GM12878 (cell line): ENCODE results near the gene ABTB1. TPM values are rescaled to one million over a fixed set of nuclear protein-coding genes. Genes with fewer than 3 reads are reported as not detected.

Experiments
- ATAC-seq: fragments of 200-7000 bp; cut with Tn5 transposase; 3 replicates; pipeline ENCODE4 v1.9.1; 2020; ENCODE audit warnings: mild to moderate bottlenecking, moderate library complexity
- BruUV-seq: library from RNA; stranded (reverse); fragments of 400-500 nt; replicated peaks from 2 replicates; lab custom pipeline; 2021; lab: Mats Ljungman, UMichigan
- CTCF ChIA-PET: fragments of 300-600 bp; sonication (Branson Sonifier 250); formaldehyde crosslinking; extraction: SDS; loops from one replicate; lab custom pipeline; 2021; ENCODE audit warnings: inconsistent platforms; lab: Yijun Ruan, JAX
- POLR2A ChIA-PET: fragments of 350-600 bp; formaldehyde crosslinking; extraction: SDS; loops from one replicate; lab custom pipeline; 2021; ENCODE audit warnings: inconsistent platforms; lab: Charles Lee
- RAD21 ChIA-PET: fragments of 300-600 bp; sonication (Branson Sonifier 250); formaldehyde crosslinking; loops from one replicate; lab custom pipeline; 2023; ENCODE audit warnings: antibody characterized with exemption; ENCODE audit not compliant: unreplicated experiment; lab: Charles Lee
- SMC1A ChIA-PET: fragments of 300-600 bp; sonication (Branson Sonifier 250); formaldehyde crosslinking; loops from one replicate; lab custom pipeline; 2023; ENCODE audit not compliant: unreplicated experiment, uncharacterized antibody; lab: Charles Lee
- DNase-seq: peaks from one replicate; pipeline ENCODE4 v3.0.0-alpha.2; 2011; ENCODE audit warnings: low read depth, low spot score
- FAIRE-seq: peaks from 3 replicates; lab custom pipeline; 2011; peaks lifted over from hg19 to GRCh38; lab: Jason Lieb, UNC
- H2AFZ ChIP-seq: 2 replicates; pipeline ENCODE4 v1.6.0; 2011; ENCODE audit warnings: low read depth, low read length, control low read depth; ENCODE audit not compliant: control insufficient read depth
- H3K27ac ChIP-seq: 2 replicates; pipeline ENCODE4 v1.5.1; 2011; ENCODE audit warnings: control low read depth; ENCODE audit not compliant: control insufficient read depth, insufficient read depth
- H3K27me3 ChIP-seq, 2 experiments: replicated peaks in 1 of 2; 2 replicates each; pipeline versions ENCODE4 v1.6.0 to v1.6.1; 2011; ENCODE audit warnings: low read length in 1 of 2; ENCODE audit not compliant: control insufficient read depth in 2 of 2, insufficient read depth in 2 of 2
- H3K36me3 ChIP-seq, 2 experiments: 2 replicates each; pipeline ENCODE4 v1.5.1; 2011; ENCODE audit warnings: low read length in 1 of 2; ENCODE audit not compliant: control insufficient read depth in 2 of 2, insufficient read depth in 2 of 2
- H3K4me1 ChIP-seq: 2 replicates; pipeline ENCODE4 v1.6.1; 2011; ENCODE audit warnings: mild to moderate bottlenecking, low read length, moderate library complexity, mixed read lengths; ENCODE audit not compliant: control insufficient read depth, insufficient read depth
- H3K4me2 ChIP-seq: 2 replicates; pipeline ENCODE4 v1.6.0; 2011; ENCODE audit warnings: control low read depth; ENCODE audit not compliant: control insufficient read depth, insufficient read depth
- H3K4me3 ChIP-seq: fragments of 200-600 bp; sonication (generic); 2 replicates; pipeline ENCODE4 v1.5.1; 2016
- H3K79me2 ChIP-seq: 2 replicates; pipeline ENCODE4 v1.6.0; 2011; ENCODE audit warnings: low read length; ENCODE audit not compliant: control insufficient read depth, insufficient read depth
- H3K9ac ChIP-seq: 2 replicates; pipeline ENCODE4 v1.8.0; 2011; ENCODE audit warnings: low read length, control low read depth, mixed read lengths; ENCODE audit not compliant: control insufficient read depth, insufficient read depth
- H3K9me3 ChIP-seq: replicated peaks from 3 replicates; pipeline ENCODE4 v1.5.1; 2011; ENCODE audit warnings: mild to moderate bottlenecking, low read length; ENCODE audit not compliant: control insufficient read depth, insufficient read depth
- H4K20me1 ChIP-seq: 2 replicates; pipeline ENCODE4 v1.6.0; 2011; ENCODE audit not compliant: control insufficient read depth, insufficient read depth
- ETV6 ChIP-seq, 2 experiments: fragments of 450-650 bp in 1 of 2; IDR thresholded peaks in 1 of 2; conservative IDR thresholded peaks in 1 of 2; 2 replicates each; pipeline ENCODE4 v1.6.1; 2014; ENCODE audit warnings: antibody characterized with exemption in 1 of 2, borderline replicate concordance in 1 of 2, low read depth in 1 of 2, mild to moderate bottlenecking in 1 of 2, moderate library complexity in 1 of 2
- FOXK2 ChIP-seq: fragments of 450-650 bp; IDR thresholded peaks from 2 replicates; pipeline ENCODE4 v1.6.1; 2017; ENCODE audit warnings: mild to moderate bottlenecking, moderate library complexity
- HDAC6 ChIP-seq: fragments of 200-600 bp; sonication (generic); IDR thresholded peaks from one replicate; pipeline ENCODE4 v1.8.0; 2017; ENCODE audit warnings: antibody characterized with exemption; ENCODE audit not compliant: unreplicated experiment
- IRF4 ChIP-seq: IDR thresholded peaks from 2 replicates; pipeline ENCODE4 v1.6.1; 2011; ENCODE audit warnings: low read depth, low read length
- POU2F2 ChIP-seq: IDR thresholded peaks from 3 replicates; pipeline ENCODE4 v1.6.1; 2011; ENCODE audit warnings: low read depth, mild to moderate bottlenecking, low read length, borderline replicate concordance
- TCF7 ChIP-seq: IDR thresholded peaks from 2 replicates; pipeline ENCODE4 v1.6.1; 2014; ENCODE audit warnings: antibody characterized with exemption, borderline replicate concordance
- ZNF24 ChIP-seq: fragments of 450-650 bp; IDR thresholded peaks from 2 replicates; pipeline ENCODE4 v1.6.1; 2017; ENCODE audit warnings: antibody characterized with exemption, mild to moderate bottlenecking
- WGBS: methylation state at CpG from one replicate; pipeline ENCODE4 v1.1.6; 2016; ENCODE audit warnings: low lambda C conversion rate; ENCODE audit not compliant: insufficient replicate concordance, insufficient coverage; ENCODE audit errors: missing lambda C conversion rate; 5-methylcytosine and 5-hydroxymethylcytosine counted together
- in situ Hi-C: fragments of 300-500 bp; cut with MboI; formaldehyde crosslinking; loops from 9 replicates; pipeline ENCODE4 v1.14.3; 2018; ENCODE audit warnings: mixed read lengths
- intact Hi-C: fragments of 100-400 bp; cut with micrococcal nuclease; formaldehyde crosslinking; loops from one replicate; pipeline ENCODE4 v1.14.2; 2022; ENCODE audit not compliant: unreplicated experiment
- polyA plus RNA-seq, 11 experiments: library from polyadenylated mRNA; depleted of rRNA in 4 of 11; unstranded in 6 of 11; stranded (reverse) in 5 of 11; fragments of >200 nt; fragmentation: Nextera tagmentation in 4 of 11; fragmentation: Illumina TruSeq in 1 of 11; extraction: Ambion mirVana in 4 of 11; extraction: Trizol in 1 of 11; gene quantifications; 1 replicate in 1 of 11; 2 replicates in 10 of 11; pipeline versions ENCODE4 v1.2.1 to v1.2.3, GENCODE V29; 2011 to 2016; ENCODE audit warnings: inconsistent platforms in 2 of 11, missing spikeins in 2 of 11, low read depth in 1 of 11
- total RNA-seq, 4 experiments: library from RNA; depleted of rRNA in 3 of 4; stranded (reverse); fragments of >200 nt in 3 of 4; fragmentation: Illumina TruSeq in 1 of 4; extraction: Trizol in 1 of 4; gene quantifications; 2 replicates each; pipeline versions ENCODE4 v1.2.1 to v1.2.3, GENCODE V29; 2013 to 2021
- TF ChIP-seq, protein P1 (sequence below): fragments of 450-650 bp; IDR thresholded peaks from 2 replicates; pipeline ENCODE4 v1.6.1; 2016; ENCODE audit warnings: mild to moderate bottlenecking
- TF ChIP-seq, protein P2 (sequence below): IDR thresholded peaks from 2 replicates; pipeline ENCODE4 v1.6.1; 2011; ENCODE audit warnings: borderline replicate concordance, low read depth, mild to moderate bottlenecking, moderate library complexity, mixed read lengths, low read length; ENCODE audit not compliant: insufficient read depth; ENCODE audit errors: extremely low read length
- TF ChIP-seq, protein P3 (sequence below): fragments of 150-350 bp; IDR thresholded peaks from 2 replicates; pipeline ENCODE4 v1.6.1; 2016; ENCODE audit warnings: low read depth, low read length
- TF ChIP-seq, protein P4 (sequence below): fragments of 450-650 bp; formaldehyde crosslinking; IDR thresholded peaks from 2 replicates; pipeline ENCODE4 v1.4.0; 2022; ENCODE audit warnings: mild to moderate bottlenecking, moderate library complexity

Gene ABTB1
- total and polyA plus RNA-seq, 10 of the 15 experiments (the other 5 are each of a cell fraction or from before 2014, with no cell fraction given) = 0.11 to 10.2 (median 7.1) TPM

DNA sequence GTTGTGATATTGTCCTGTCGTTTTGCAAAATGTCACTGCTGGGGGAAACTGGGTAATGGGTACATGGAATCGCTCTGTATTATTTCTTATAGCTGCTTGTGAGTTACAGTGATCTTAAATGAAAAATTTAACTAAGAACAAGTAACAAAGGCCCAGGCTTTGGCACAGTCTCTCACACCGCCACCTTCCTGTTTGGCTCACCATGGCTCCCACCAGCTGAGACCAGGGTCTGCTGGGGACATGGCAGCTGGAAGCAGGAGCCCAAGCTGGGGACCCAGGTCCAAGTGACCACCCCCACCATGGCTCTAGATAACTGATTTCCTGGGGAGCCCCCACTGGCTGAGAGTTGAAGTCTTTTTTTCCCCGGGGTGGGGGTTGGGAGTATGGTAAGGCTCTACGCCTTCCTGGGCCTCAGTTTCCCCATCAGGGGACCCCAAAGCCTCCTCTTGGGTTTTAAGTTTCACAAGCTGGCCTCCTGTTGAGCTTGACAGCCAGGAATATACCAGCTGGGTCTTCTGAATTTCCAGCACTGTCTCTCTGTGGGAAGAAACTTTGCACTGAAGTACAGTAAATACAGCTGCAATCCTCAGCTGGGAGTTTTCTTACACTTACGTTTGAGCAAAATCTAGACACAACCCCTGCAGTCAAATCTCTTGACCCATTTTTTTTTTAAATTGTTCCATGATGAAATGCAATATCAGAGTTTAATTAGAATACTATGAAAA lies 26.1 kb downstream of the ABTB1 start:
- Histone ChIP-seq H3K27ac (no peak overlapping the region), H3K4me3 (no peak overlapping the region), H3K9me3 (no peaks in the 10 kb centered on the region), H3K4me2 (no peak overlapping the region), H4K20me1 (no peaks in the 10 kb centered on the region), H2AFZ (no peak overlapping the region), H3K27me3 (no peaks in the 10 kb centered on the region), H3K36me3 (peaks cover 22 to 47% of the 10 kb centered on the region in 2 experiments; a peak in 3 of 4 replicates), H3K4me1 (peaks cover 14% of the 10 kb centered on the region), H3K9ac (no peak overlapping the region), H3K79me2 (no peaks in the 10 kb centered on the region; the same call in none of the 2 replicates)
- 87% methylated on average over 6 of the region's 6 CpGs for WGBS
- intact Hi-C loops = loop anchor here (5.0 kb wide), 2 partner anchors 53 to 133 kb away; no protein-coding TSS in a partner anchor
- FAIRE-seq (no peak), DNase-seq (no peak), ATAC-seq (no peak)
- ChIA-PET POLR2A (no interaction called here), RAD21 (no interaction called here), SMC1A (interaction anchor here (1.3 kb wide), 1 partner anchor 11 kb away, joined by 5 read pairs; no protein-coding TSS in a partner anchor), CTCF (interaction anchor here (0.9 to 1.3 kb wide), 2 partner anchors 123 to 261 kb away, joined by 3 read pairs; no protein-coding TSS in a partner anchor)
- in situ Hi-C loops = no loop called here
- BruUV-seq = no TSS peak
- TF ChIP-seq TCF7 = no peak
- TF ChIP-seq, protein P1, sequence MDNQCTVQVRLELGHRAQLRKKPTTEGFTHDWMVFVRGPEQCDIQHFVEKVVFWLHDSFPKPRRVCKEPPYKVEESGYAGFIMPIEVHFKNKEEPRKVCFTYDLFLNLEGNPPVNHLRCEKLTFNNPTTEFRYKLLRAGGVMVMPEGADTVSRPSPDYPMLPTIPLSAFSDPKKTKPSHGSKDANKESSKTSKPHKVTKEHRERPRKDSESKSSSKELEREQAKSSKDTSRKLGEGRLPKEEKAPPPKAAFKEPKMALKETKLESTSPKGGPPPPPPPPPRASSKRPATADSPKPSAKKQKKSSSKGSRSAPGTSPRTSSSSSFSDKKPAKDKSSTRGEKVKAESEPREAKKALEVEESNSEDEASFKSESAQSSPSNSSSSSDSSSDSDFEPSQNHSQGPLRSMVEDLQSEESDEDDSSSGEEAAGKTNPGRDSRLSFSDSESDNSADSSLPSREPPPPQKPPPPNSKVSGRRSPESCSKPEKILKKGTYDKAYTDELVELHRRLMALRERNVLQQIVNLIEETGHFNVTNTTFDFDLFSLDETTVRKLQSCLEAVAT = no peak
- TF ChIP-seq ETV6 (conservative IDR thresholded peaks at IDR 0.05 in 1 of 2, IDR thresholded peaks at IDR 0.05 in 1 of 2; ENCODE audit: borderline replicate concordance in 1 of 2, low read depth in 1 of 2) = no peak
- TF ChIP-seq ZNF24 = no peak
- no peak for TF ChIP-seq POU2F2
- TF ChIP-seq, protein P2, sequence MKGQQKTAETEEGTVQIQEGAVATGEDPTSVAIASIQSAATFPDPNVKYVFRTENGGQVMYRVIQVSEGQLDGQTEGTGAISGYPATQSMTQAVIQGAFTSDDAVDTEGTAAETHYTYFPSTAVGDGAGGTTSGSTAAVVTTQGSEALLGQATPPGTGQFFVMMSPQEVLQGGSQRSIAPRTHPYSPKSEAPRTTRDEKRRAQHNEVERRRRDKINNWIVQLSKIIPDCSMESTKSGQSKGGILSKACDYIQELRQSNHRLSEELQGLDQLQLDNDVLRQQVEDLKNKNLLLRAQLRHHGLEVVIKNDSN = no peak
- no peak for TF ChIP-seq HDAC6
- TF ChIP-seq FOXK2 = no peak
- TF ChIP-seq IRF4 = no peak
- TF ChIP-seq, protein P3, sequence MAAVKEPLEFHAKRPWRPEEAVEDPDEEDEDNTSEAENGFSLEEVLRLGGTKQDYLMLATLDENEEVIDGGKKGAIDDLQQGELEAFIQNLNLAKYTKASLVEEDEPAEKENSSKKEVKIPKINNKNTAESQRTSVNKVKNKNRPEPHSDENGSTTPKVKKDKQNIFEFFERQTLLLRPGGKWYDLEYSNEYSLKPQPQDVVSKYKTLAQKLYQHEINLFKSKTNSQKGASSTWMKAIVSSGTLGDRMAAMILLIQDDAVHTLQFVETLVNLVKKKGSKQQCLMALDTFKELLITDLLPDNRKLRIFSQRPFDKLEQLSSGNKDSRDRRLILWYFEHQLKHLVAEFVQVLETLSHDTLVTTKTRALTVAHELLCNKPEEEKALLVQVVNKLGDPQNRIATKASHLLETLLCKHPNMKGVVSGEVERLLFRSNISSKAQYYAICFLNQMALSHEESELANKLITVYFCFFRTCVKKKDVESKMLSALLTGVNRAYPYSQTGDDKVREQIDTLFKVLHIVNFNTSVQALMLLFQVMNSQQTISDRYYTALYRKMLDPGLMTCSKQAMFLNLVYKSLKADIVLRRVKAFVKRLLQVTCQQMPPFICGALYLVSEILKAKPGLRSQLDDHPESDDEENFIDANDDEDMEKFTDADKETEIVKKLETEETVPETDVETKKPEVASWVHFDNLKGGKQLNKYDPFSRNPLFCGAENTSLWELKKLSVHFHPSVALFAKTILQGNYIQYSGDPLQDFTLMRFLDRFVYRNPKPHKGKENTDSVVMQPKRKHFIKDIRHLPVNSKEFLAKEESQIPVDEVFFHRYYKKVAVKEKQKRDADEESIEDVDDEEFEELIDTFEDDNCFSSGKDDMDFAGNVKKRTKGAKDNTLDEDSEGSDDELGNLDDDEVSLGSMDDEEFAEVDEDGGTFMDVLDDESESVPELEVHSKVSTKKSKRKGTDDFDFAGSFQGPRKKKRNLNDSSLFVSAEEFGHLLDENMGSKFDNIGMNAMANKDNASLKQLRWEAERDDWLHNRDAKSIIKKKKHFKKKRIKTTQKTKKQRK = no peak
- TF ChIP-seq, protein P4, sequence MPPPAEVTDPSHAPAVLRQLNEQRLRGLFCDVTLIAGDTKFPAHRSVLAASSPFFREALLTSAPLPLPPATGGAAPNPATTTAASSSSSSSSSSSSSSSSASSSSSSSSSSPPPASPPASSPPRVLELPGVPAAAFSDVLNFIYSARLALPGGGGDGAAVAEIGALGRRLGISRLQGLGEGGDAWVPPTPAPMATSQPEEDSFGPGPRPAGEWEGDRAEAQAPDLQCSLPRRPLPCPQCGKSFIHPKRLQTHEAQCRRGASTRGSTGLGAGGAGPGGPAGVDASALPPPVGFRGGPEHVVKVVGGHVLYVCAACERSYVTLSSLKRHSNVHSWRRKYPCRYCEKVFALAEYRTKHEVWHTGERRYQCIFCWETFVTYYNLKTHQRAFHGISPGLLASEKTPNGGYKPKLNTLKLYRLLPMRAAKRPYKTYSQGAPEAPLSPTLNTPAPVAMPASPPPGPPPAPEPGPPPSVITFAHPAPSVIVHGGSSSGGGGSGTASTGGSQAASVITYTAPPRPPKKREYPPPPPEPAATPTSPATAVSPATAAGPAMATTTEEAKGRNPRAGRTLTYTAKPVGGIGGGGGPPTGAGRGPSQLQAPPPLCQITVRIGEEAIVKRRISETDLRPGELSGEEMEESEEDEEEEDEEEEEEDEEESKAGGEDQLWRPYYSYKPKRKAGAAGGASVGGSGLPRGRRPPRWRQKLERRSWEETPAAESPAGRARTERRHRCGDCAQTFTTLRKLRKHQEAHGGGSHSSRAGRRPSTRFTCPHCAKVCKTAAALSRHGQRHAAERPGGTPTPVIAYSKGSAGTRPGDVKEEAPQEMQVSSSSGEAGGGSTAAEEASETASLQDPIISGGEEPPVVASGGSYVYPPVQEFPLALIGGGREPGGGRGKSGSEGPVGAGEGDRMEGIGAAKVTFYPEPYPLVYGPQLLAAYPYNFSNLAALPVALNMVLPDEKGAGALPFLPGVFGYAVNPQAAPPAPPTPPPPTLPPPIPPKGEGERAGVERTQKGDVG = no peak
